Sigmoid colon (tissue), 7 donors: Measurements from ENCODE around the gene TPST1. TPM values are rescaled to one million over a fixed set of nuclear protein-coding genes. Genes with fewer than 3 reads are reported as not detected.

Source experiments
- DNase-seq: peaks from one replicate; pipeline ENCODE4 v3.0.0-alpha.2; 2019
- H3K27ac ChIP-seq, 4 donors: fragments of 200-600 bp; sonication (generic); one replicate each; pipeline ENCODE4 v1.5.1; 2016 to 2019; ENCODE audit warnings: mild to moderate bottlenecking in 1 of 4
- H3K27me3 ChIP-seq, 3 donors: fragments of 200-600 bp; sonication (generic); one replicate each; pipeline ENCODE4 v1.5.1; 2019; ENCODE audit warnings: mild to moderate bottlenecking in 1 of 3
- H3K36me3 ChIP-seq, 4 donors: fragments of 200-600 bp; sonication (generic); one replicate each; pipeline ENCODE4 v1.5.1; 2016 to 2019
- H3K4me1 ChIP-seq, 4 donors: fragments of 200-600 bp; sonication (generic); one replicate each; pipeline ENCODE4 v1.5.1; 2017 to 2019
- H3K4me3 ChIP-seq, 4 donors: fragments of 200-600 bp; sonication (generic); one replicate each; pipeline ENCODE4 v1.5.1; 2017 to 2019; ENCODE audit warnings: mild to moderate bottlenecking in 2 of 4, moderate library complexity in 1 of 4
- H3K9me3 ChIP-seq, 4 donors: fragments of 200-600 bp in 3 of 4; sonication (generic) in 3 of 4; one replicate each; pipeline versions ENCODE4 v1.5.1 to v1.6.1; 2013 to 2019
- CTCF ChIP-seq, 4 experiments: fragments of 450-650 bp in 3 of 4; fragments of 200-600 bp in 1 of 4; IDR thresholded peaks; one replicate each; pipeline ENCODE4 v1.5.1; 2016 to 2019; ENCODE audit warnings: antibody characterized with exemption in 4 of 4, mild to moderate bottlenecking in 3 of 4, moderate library complexity in 2 of 4
- EP300 ChIP-seq, 4 donors: sonication (generic); formaldehyde crosslinking; IDR thresholded peaks; one replicate each; pipeline ENCODE4 v1.6.1; 2017; ENCODE audit warnings: antibody characterized with exemption in 4 of 4
- POLR2A ChIP-seq, 2 donors: fragments of 450-650 bp; IDR thresholded peaks; one replicate each; pipeline ENCODE4 v1.6.1; 2016; ENCODE audit warnings: antibody characterized with exemption in 2 of 2, mild to moderate bottlenecking in 2 of 2, moderate library complexity in 2 of 2
- POLR2AphosphoS5 ChIP-seq, 4 donors: sonication (generic); formaldehyde crosslinking; IDR thresholded peaks; one replicate each; pipeline ENCODE4 v1.6.1; 2017; ENCODE audit warnings: antibody characterized with exemption in 4 of 4
- WGBS, 2 donors: extraction: QIAGEN DNeasy Blood & Tissue Kit; methylation state at CpG; one replicate each; pipeline ENCODE4 v1.1.7; 2013; 5-methylcytosine and 5-hydroxymethylcytosine counted together
- intact Hi-C: fragments of 100-400 bp; cut with DNase I; formaldehyde crosslinking; loops from one replicate; pipeline ENCODE4 v1.15.1; 2023
- polyA plus RNA-seq, 3 donors: library from polyadenylated mRNA; stranded (reverse); fragments of 200-250 nt; gene quantifications; one replicate each; pipeline ENCODE4 v1.2.3, GENCODE V29; 2013
- total RNA-seq, 4 donors: library from RNA; depleted of rRNA; stranded (reverse); fragments of >200 nt; gene quantifications; one replicate each; pipeline ENCODE4 v1.1.0, GENCODE V29; 2016
- donor health status: healthy with polysubstance abuse.
- donor health status: Bipolar disorder and iron deficiency.
- donor health status: healthy.

TPST1 gene
- total and polyA plus RNA-seq, 7 donors, result 0.92 to 31.3 (median 21.0) TPM

GRCh38 chr7:66245008-66245407, 39.9 kb downstream of the TPST1 start:
- no peak for DNase-seq
- Histone ChIP-seq H3K9me3 (no peaks in the 10 kb centered on the region), H3K27me3 (no peaks in the 10 kb centered on the region), H3K4me1 (no peaks in the 10 kb centered on the region), H3K4me3 (no peak overlapping the region), H3K36me3 (no peaks in the 10 kb centered on the region), H3K27ac (no peak overlapping the region)
- TF ChIP-seq POLR2A (IDR thresholded peaks at IDR 0.05) (no peak), EP300 (IDR thresholded peaks at IDR 0.05) (no peak), CTCF (IDR thresholded peaks at IDR 0.05) (no peak), POLR2AphosphoS5 (IDR thresholded peaks at IDR 0.05) (no peak)
- intact Hi-C loops, result no loop called here
- WGBS, 2 donors, result 87 to 89% methylated on average over 2 of the region's 2 CpGs

GRCh38 chr7:66246554-66247171, 41.5 kb downstream of the TPST1 start:
- intact Hi-C loops, result no loop called here
- no peaks in the 10 kb centered on the region for H3K27me3 ChIP-seq
- H3K36me3 ChIP-seq, result no peaks in the 10 kb centered on the region
- H3K27ac ChIP-seq, result no peak overlapping the region
- no peak overlapping the region for H3K4me3 ChIP-seq
- H3K4me1 ChIP-seq, result no peaks in the 10 kb centered on the region
- 93 to 99% methylated on average over 2 of the region's 2 CpGs for WGBS, 2 donors
- no peaks in the 10 kb centered on the region for H3K9me3 ChIP-seq
- no peak for DNase-seq
- no peak for TF ChIP-seq POLR2AphosphoS5 (IDR thresholded peaks at IDR 0.05)
- no peak for TF ChIP-seq POLR2A (IDR thresholded peaks at IDR 0.05)
- TF ChIP-seq EP300 (IDR thresholded peaks at IDR 0.05), result no peak
- no peak for TF ChIP-seq CTCF (IDR thresholded peaks at IDR 0.05)

- H3K4me3 ChIP-seq, result no peak overlapping the region
- H3K27me3 ChIP-seq, result no peaks in the 10 kb centered on the region
- H3K36me3 ChIP-seq, result no peaks in the 10 kb centered on the region
- WGBS, 2 donors, result 74 to 88% methylated on average over 4 of the region's 4 CpGs
- no peaks in the 10 kb centered on the region for H3K4me1 ChIP-seq
- no peak for TF ChIP-seq CTCF (IDR thresholded peaks at IDR 0.05)
- no peak for TF ChIP-seq POLR2AphosphoS5 (IDR thresholded peaks at IDR 0.05)
- TF ChIP-seq EP300 (IDR thresholded peaks at IDR 0.05), result no peak
- TF ChIP-seq POLR2A (IDR thresholded peaks at IDR 0.05), result no peak
- H3K27ac ChIP-seq, result no peak overlapping the region
- intact Hi-C loops, result no loop called here
- DNase-seq, result no peak
- H3K9me3 ChIP-seq, result no peaks in the 10 kb centered on the region
Observed at GRCh38 chr7:66247380-66248078, 42.4 kb downstream of the TPST1 start.

GRCh38 chr7:66250711-66251110, 45.6 kb downstream of the TPST1 start:
- H3K27me3 ChIP-seq, result no peaks in the 10 kb centered on the region
- no peak overlapping the region for H3K4me3 ChIP-seq
- intact Hi-C loops, result no loop called here
- H3K36me3 ChIP-seq, result no peaks in the 10 kb centered on the region
- H3K9me3 ChIP-seq, result no peaks in the 10 kb centered on the region
- peaks cover 0 to 2% (median 0%) of the 10 kb centered on the region in 4 donors for H3K4me1 ChIP-seq
- WGBS, 2 donors, result 80 to 87% methylated on average over 3 of the region's 3 CpGs
- DNase-seq, result no peak
- H3K27ac ChIP-seq, result no peak overlapping the region
- TF ChIP-seq CTCF (IDR thresholded peaks at IDR 0.05) (no peak), POLR2AphosphoS5 (IDR thresholded peaks at IDR 0.05) (no peak)
